Measurements from ENCODE around the gene SMAD7.

Gene SMAD7

GRCh38 chr18:48921305-48922225 lies 29.2 kb downstream of the SMAD7 start:
- TF ChIP-seq POLR2A (IDR thresholded peaks at IDR 0.05; ENCODE audit: low read length) (no peak), GATA1 (IDR thresholded peaks at IDR 0.05; ENCODE audit: low read depth, low read length) (no peak)
- DNase-seq: no peak

GRCh38 chr18:48920408-48921038 lies 30.2 kb downstream of the SMAD7 start:
- no peak for DNase-seq
- TF ChIP-seq POLR2A (IDR thresholded peaks at IDR 0.05; ENCODE audit: low read length): no peak
- TF ChIP-seq GATA1 (IDR thresholded peaks at IDR 0.05; ENCODE audit: low read depth, low read length): no peak

GRCh38 chr18:48919547-48919946 lies 31.2 kb downstream of the SMAD7 start:
- TF ChIP-seq GATA1 (IDR thresholded peaks at IDR 0.05; ENCODE audit: low read depth, low read length) (no peak), POLR2A (IDR thresholded peaks at IDR 0.05; ENCODE audit: low read length) (no peak)
- DNase-seq: no peak

GRCh38 chr18:48918660-48919456 lies 31.9 kb downstream of the SMAD7 start:
- no peak for DNase-seq
- no peak for TF ChIP-seq POLR2A (IDR thresholded peaks at IDR 0.05; ENCODE audit: low read length)
- no peak for TF ChIP-seq GATA1 (IDR thresholded peaks at IDR 0.05; ENCODE audit: low read depth, low read length)

GRCh38 chr18:48917579-48918517 lies 32.9 kb downstream of the SMAD7 start:
- DNase-seq: no peak
- TF ChIP-seq POLR2A (IDR thresholded peaks at IDR 0.05; ENCODE audit: low read length) (no peak), GATA1 (IDR thresholded peaks at IDR 0.05; ENCODE audit: low read depth, low read length) (no peak)

- DNase-seq: peak in 1 of 2 experiments; percentile 29
- TF ChIP-seq GATA1 (IDR thresholded peaks at IDR 0.05; ENCODE audit: low read depth, low read length): no peak
- no peak for TF ChIP-seq POLR2A (IDR thresholded peaks at IDR 0.05; ENCODE audit: low read length)
Measured at GRCh38 chr18:48915626-48916425, 34.9 kb downstream of the SMAD7 start.

- DNase-seq: no peak
- TF ChIP-seq GATA1 (IDR thresholded peaks at IDR 0.05; ENCODE audit: low read depth, low read length) (no peak), POLR2A (IDR thresholded peaks at IDR 0.05; ENCODE audit: low read length) (no peak)
Measured at GRCh38 chr18:48914581-48915251, 36.0 kb downstream of the SMAD7 start.

GRCh38 chr18:48913775-48914174 lies 37.0 kb downstream of the SMAD7 start:
- TF ChIP-seq POLR2A (IDR thresholded peaks at IDR 0.05; ENCODE audit: low read length) (no peak), GATA1 (IDR thresholded peaks at IDR 0.05; ENCODE audit: low read depth, low read length) (no peak)
- no peak for DNase-seq

GRCh38 chr18:48913201-48913600 lies 37.6 kb downstream of the SMAD7 start:
- no peak for DNase-seq
- no peak for TF ChIP-seq POLR2A (IDR thresholded peaks at IDR 0.05; ENCODE audit: low read length)
- TF ChIP-seq GATA1 (IDR thresholded peaks at IDR 0.05; ENCODE audit: low read depth, low read length): no peak

- no peak for DNase-seq
- TF ChIP-seq POLR2A (IDR thresholded peaks at IDR 0.05; ENCODE audit: low read length) (no peak), GATA1 (IDR thresholded peaks at IDR 0.05; ENCODE audit: low read depth, low read length) (no peak)
Measured at GRCh38 chr18:48910972-48911545, 39.7 kb downstream of the SMAD7 start.

GRCh38 chr18:48909721-48910120 lies 41.0 kb downstream of the SMAD7 start:
- TF ChIP-seq POLR2A (IDR thresholded peaks at IDR 0.05; ENCODE audit: low read length) (no peak), GATA1 (IDR thresholded peaks at IDR 0.05; ENCODE audit: low read depth, low read length) (no peak)
- DNase-seq: no peak
